Duodenal mucosa (tissue), 2 donors: Measurements from ENCODE around the gene CD300A.

ENCODE experiments used
- H3K27ac ChIP-seq: one replicate; pipeline ENCODE4 v1.7.0; 2013; ENCODE audit warnings: low read depth, low read length
- H3K27me3 ChIP-seq, 2 donors: one replicate each; pipeline ENCODE4 v1.7.0; 2013; ENCODE audit warnings: low read length in 2 of 2, control low read depth in 1 of 2; ENCODE audit not compliant: insufficient read depth in 2 of 2, control insufficient read depth in 1 of 2
- H3K36me3 ChIP-seq, 2 donors: one replicate each; pipeline ENCODE4 v1.7.0; 2013; ENCODE audit warnings: low read length in 2 of 2, control low read depth in 1 of 2; ENCODE audit not compliant: insufficient read depth in 2 of 2, control insufficient read depth in 1 of 2
- H3K4me1 ChIP-seq, 2 donors: one replicate each; pipeline ENCODE4 v1.7.0; 2013; ENCODE audit warnings: low read length in 2 of 2, control low read depth in 1 of 2; ENCODE audit not compliant: insufficient read depth in 2 of 2, control insufficient read depth in 1 of 2
- H3K4me3 ChIP-seq, 2 donors: one replicate each; pipeline ENCODE4 v1.7.0; 2013; ENCODE audit warnings: low read length in 2 of 2, low read depth in 1 of 2
- H3K9ac ChIP-seq, 2 donors: one replicate each; pipeline ENCODE4 v1.7.0; 2013; ENCODE audit warnings: low read length in 2 of 2, low read depth in 1 of 2
- H3K9me3 ChIP-seq, 2 donors: one replicate each; pipeline ENCODE4 v1.7.0; 2013; ENCODE audit warnings: low read length in 2 of 2, control low read depth in 1 of 2; ENCODE audit not compliant: control insufficient read depth in 1 of 2

Gene CD300A

DNA sequence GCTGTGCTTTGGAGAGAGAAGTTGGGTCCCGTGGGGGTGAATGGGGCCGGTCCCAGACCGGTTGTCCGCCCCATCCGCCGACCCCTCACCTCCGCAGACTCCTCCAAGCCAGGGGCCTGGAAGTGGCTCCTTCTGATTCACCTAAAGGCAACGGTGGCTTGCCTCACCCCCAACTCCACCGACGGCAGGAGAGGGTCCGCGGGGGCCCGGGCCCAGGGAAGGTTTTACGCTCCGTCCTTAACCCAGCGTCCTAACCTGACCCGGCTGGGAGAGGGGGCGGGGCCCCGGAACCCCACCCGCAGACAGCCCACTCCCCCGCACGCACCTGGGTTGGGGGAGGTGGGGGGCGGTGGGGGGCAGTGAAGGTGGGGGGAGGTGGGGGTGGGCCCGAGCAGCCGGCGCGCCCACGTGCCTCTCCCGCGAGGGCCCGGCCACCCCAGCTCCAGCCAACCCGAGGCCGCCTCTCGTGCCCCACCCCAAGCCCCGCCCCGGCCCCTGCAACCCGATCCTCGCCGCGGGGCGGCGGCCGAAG is 12.7 kb upstream of the CD300A start:
- H3K4me3 ChIP-seq = peak overlapping the region; percentile 59 to 62

DNA sequence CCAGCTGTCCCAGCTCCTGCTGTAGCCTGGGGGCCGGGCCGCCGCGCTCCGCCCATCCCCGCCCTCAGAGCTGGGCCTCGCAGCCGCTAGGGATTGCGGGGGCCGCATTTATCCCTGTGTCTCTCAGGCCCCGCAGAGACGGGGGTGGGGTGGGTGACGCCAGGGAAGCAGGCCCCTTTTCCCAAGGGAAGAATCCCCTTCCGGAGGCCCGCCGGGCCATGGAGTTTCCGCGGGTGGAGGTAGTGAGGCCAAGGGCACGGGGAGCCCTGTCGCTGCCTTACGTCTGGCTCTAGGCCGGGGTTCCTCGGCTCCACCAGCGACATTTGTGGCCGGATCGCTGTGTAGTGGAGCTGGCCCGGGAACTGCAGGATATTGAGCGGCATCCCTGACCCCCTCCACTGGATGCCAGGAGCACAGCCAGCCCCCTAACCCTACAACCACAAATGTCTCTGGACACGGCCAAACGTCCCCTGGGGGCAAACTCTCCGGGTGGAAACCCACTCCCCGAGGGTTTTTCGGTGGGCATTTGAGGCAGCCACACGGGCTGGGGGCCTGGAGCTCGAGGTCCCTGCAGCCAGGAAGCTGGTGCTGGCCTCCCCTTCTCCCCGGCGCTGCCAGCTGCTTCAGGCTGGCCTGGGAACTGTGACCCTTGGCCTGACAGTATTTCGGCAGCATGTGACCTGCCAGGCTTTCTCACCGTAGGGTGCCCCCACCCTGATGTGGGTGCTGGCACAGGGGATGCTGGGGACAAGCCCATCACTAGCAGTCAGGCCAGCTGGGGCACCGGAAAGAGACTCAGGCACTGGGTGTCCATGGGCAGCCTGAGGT is 12.0 kb upstream of the CD300A start:
- Histone ChIP-seq H3K9ac (peak overlapping the region; percentile 64 to 74), H3K9me3 (no peaks in the 10 kb centered on the region), H3K27ac (peak overlapping the region; percentile 80), H3K36me3 (no peaks in the 10 kb centered on the region), H3K4me1 (peaks cover 34 to 36% of the 10 kb centered on the region in 2 donors), H3K4me3 (peak overlapping the region; percentile 51 to 59), H3K27me3 (no peaks in the 10 kb centered on the region)

More for the DNA sequence above, 12.7 kb upstream of the CD300A start:
- peak overlapping the region; percentile 35 to 40 for H3K9ac ChIP-seq
- H3K27ac ChIP-seq = no peak overlapping the region
- no peaks in the 10 kb centered on the region for H3K36me3 ChIP-seq
- H3K27me3 ChIP-seq = no peaks in the 10 kb centered on the region
- peaks cover 34 to 36% of the 10 kb centered on the region in 2 donors for H3K4me1 ChIP-seq
- no peaks in the 10 kb centered on the region for H3K9me3 ChIP-seq

DNA sequence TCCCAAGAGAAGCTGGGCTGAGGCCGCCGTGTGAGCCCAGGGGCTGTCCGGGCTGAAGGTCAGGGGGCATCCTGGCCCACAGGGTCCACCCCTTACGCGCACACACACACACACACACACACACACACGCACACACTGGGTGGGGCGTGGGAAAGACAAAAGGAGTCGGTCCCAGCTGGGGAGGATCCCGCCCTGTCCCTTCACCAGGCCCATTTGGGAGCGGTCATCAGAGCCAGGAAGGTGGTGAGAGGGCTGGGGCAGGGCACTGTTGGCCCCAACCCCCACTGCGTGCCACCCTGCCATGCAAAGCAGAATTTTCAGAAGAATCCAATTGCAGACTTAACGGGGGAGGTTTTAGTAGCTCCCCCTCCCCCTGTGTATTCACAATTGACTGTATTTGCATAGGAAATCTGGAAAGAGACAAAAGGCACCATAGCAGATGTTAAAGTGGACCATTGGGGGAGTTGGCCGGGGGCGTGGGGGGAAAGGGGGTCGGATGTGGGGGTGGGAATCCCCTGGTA is 11.3 kb upstream of the CD300A start:
- Histone ChIP-seq H3K9me3 (no peaks in the 10 kb centered on the region), H3K4me3 (no peak overlapping the region), H3K36me3 (no peaks in the 10 kb centered on the region), H3K4me1 (peaks cover 34 to 36% of the 10 kb centered on the region in 2 donors), H3K27ac (no peak overlapping the region), H3K9ac (peak overlapping the region; percentile 64 to 74), H3K27me3 (no peaks in the 10 kb centered on the region)

DNA sequence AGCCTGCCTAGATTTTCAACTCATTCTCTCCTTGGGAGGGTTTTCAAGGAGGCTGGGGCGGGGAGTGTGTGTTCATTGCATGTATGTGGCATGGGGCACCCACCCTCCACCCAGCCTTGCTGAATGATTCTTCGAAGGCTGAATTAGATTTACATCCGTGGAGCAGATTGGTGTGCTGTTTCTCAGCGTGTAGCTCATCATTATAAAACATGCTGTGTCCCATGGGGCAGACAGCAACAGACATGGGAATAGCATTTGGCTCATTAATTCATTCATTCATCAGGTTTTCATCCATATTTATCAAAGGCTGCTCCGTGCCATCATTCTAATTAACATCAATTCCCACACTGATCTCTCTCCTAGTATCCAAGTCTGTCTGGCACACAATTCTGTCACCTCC is 10.6 kb upstream of the CD300A start:
- Histone ChIP-seq H3K27ac (no peak overlapping the region), H3K36me3 (no peaks in the 10 kb centered on the region), H3K9me3 (no peaks in the 10 kb centered on the region), H3K9ac (no peak overlapping the region), H3K4me3 (no peak overlapping the region), H3K4me1 (peaks cover 34 to 36% of the 10 kb centered on the region in 2 donors), H3K27me3 (no peaks in the 10 kb centered on the region)

DNA sequence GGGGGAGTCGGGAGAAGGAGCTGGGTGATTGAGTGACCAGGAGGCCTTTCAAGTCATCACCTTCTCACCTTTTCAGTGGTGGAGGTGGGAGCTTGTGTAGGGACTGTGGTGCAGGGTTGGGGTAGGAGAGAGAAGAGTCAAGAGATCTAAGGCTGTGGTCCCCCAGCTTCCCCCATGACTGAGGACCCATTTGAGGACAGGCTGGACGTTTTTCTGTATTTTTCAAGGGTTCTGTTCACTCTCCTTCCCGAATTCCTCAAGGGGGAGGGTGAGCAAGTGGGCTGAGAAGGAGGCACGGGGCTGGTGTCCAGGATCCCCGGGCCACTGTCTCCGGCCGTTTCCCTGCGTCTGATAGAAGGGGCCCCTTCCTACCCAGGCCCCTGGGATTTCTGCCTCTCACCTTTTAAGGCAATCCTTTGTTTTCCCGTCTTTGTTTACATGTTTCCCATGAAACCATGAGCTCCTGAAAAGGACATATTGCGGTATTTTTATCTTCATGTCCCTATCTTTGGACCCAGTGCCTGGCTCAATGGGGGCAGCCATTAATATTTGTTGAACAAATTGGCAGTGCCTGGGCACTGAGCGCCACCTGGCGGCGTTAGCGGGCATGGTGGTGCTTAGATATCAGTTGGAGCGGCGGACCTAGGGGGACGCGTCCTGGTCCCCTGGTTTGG is 9.2 kb upstream of the CD300A start:
- Histone ChIP-seq H3K27ac (no peak overlapping the region), H3K9ac (no peak overlapping the region), H3K4me3 (no peak overlapping the region), H3K9me3 (no peaks in the 10 kb centered on the region), H3K27me3 (no peaks in the 10 kb centered on the region), H3K36me3 (no peaks in the 10 kb centered on the region), H3K4me1 (peaks cover 27 to 30% of the 10 kb centered on the region in 2 donors)

DNA sequence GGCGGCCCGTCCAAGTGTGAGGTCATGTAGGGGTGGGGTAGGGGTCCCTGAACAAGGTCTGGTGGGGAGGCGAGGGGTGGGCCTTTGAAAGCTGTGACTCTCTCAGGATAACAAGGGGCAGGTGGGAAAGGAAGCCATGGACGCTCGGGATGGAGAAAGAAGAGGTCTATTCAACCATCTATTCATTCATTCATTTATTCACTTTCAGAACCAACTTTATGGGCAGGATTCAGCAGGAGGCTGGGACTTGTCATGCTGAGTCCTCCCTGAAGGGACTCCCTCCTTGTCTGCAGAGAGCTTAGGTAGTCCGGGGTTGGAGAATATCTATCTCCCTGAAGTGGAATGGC is 8.6 kb upstream of the CD300A start:
- no peak overlapping the region for H3K9ac ChIP-seq

DNA sequence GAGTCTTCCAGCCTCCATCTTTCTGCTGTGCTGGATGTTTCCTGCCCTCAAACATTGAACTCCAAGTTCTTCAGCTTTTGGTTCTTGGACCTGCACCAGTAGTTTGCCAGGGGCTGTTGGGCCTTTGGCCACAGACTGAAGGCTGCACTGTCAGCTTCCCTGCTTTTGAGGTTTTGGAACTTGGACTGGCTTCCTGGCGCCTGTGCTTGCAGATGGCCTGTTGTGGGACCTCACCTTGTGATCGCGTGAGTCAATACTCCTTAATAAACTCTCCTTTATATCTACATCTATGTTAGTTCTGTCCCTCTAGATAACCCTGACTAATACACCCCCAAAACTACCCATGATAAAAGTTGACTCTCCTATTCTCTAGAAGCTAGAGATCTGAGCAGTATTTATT is 7.6 kb upstream of the CD300A start:
- peaks cover 28 to 29% of the 10 kb centered on the region in 2 donors for H3K4me1 ChIP-seq
- no peaks in the 10 kb centered on the region for H3K36me3 ChIP-seq
- H3K9me3 ChIP-seq = no peaks in the 10 kb centered on the region
- H3K4me3 ChIP-seq = no peak overlapping the region
- H3K9ac ChIP-seq = no peak overlapping the region
- no peaks in the 10 kb centered on the region for H3K27me3 ChIP-seq
- no peak overlapping the region for H3K27ac ChIP-seq

More for the DNA sequence above, 8.6 kb upstream of the CD300A start:
- H3K9me3 ChIP-seq = no peaks in the 10 kb centered on the region
- H3K36me3 ChIP-seq = no peaks in the 10 kb centered on the region
- H3K27ac ChIP-seq = no peak overlapping the region
- peaks cover 27 to 30% of the 10 kb centered on the region in 2 donors for H3K4me1 ChIP-seq
- H3K4me3 ChIP-seq = no peak overlapping the region
- no peaks in the 10 kb centered on the region for H3K27me3 ChIP-seq

DNA sequence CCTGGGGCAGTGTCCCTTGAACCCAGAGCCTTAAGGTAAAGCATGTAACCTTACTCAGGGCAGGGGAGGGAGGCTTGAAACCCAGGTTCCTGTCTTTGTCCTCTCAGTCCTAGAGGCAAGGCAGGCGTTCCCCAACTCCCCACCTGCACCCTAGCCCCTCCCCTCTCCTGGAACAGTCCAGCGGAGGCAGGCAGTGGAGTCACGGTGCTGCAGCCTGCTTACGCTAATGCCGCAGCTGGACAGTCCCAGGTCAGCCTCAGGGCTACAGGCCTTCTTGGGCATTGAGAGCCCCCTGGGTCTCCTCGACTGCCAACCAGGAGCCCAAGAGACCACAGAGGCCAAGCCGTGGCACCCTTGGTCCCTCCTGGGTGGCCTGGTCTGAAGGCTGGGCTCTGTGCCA is 6.8 kb upstream of the CD300A start:
- Histone ChIP-seq H3K4me1 (peaks cover 23 to 25% of the 10 kb centered on the region in 2 donors), H3K9ac (no peak overlapping the region), H3K27me3 (no peaks in the 10 kb centered on the region), H3K9me3 (no peaks in the 10 kb centered on the region), H3K27ac (no peak overlapping the region), H3K36me3 (no peaks in the 10 kb centered on the region), H3K4me3 (no peak overlapping the region)

DNA sequence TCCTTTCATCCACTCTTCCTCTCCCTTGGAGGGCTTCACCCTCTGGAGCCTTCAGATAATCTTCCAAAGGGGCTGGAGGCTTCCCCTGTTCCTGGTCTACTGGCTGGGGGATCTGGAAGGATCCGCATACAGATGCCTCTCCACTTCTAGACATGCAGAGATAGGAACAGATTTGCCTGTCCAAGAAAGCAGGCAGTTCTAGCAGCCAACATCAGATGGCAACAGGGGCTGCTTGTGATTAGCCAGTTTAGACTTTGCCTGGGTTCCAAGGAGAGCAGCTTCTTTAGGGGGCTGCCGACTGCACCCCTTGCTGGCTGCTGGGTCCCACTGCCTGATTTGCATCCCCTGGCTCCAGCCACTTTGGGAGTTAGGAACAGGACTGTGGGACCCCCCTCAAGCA is 6.2 kb upstream of the CD300A start:
- Histone ChIP-seq H3K36me3 (no peaks in the 10 kb centered on the region), H3K9me3 (no peaks in the 10 kb centered on the region), H3K4me1 (peaks cover 17 to 19% of the 10 kb centered on the region in 2 donors), H3K27ac (no peak overlapping the region), H3K4me3 (no peak overlapping the region), H3K9ac (no peak overlapping the region), H3K27me3 (no peaks in the 10 kb centered on the region)

DNA sequence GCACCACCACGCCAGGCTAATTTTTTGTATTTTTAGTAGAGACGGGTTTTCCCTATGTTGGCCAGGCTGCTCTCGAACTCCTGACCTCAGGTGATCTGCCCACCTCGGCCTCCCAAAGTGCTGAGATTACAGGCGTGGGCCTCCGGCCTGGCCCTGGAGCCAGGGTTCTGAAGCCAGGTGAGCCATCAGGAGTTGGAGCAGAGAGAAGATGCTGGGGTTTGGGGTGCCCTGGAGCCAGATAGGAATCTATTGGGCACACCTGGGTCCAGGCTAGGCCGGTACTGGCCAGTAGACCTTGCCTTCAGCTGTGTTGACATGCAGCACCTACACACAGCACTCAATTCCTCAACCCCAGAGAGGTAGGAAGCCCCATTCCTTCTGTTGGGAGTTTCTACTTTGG is 5.4 kb upstream of the CD300A start:
- peaks cover 0 to 2% of the 10 kb centered on the region in 2 donors for H3K27me3 ChIP-seq
- H3K4me1 ChIP-seq = peaks cover 17 to 23% of the 10 kb centered on the region in 2 donors
- H3K27ac ChIP-seq = no peak overlapping the region
- no peaks in the 10 kb centered on the region for H3K36me3 ChIP-seq
- no peak overlapping the region for H3K9ac ChIP-seq
- H3K4me3 ChIP-seq = no peak overlapping the region
- H3K9me3 ChIP-seq = no peaks in the 10 kb centered on the region
